ENCODE results near the gene CC2D2A. TPM values are rescaled to one million over a fixed set of nuclear protein-coding genes. Genes with fewer than 3 reads are reported as not detected.

The CC2D2A gene
- total RNA-seq, 1 experiment from 2014 or later = 13.0 TPM

- no peak for ATAC-seq
- no peak for DNase-seq (ENCODE audit: low read depth, low spot score)
- POLR2A ChIA-PET = interaction anchor here (0.6 kb wide), 1 partner anchor 12 kb away, joined by 3 read pairs; no protein-coding TSS in a partner anchor
These were observed 167.1 kb downstream of the CC2D2A start for GRCh38 chr4:15636818-15637217.

More at GRCh38 chr4:15636818-15637217, 167.1 kb downstream of the CC2D2A start:
- H3K9ac ChIP-seq (ENCODE audit: low read length) = no peak overlapping the region
- H3K9me2 ChIP-seq (ENCODE audit: insufficient read depth) = no peaks in the 10 kb centered on the region
- H3K27ac ChIP-seq (ENCODE audit: low read depth, low read length) = no peak overlapping the region
- H3K27me3 ChIP-seq (ENCODE audit: insufficient read depth, low read length) = no peaks in the 10 kb centered on the region
- no peaks in the 10 kb centered on the region for H3K4me1 ChIP-seq (ENCODE audit: control insufficient read depth in 1 of 2, insufficient read depth in 2 of 2, low read length in 2 of 2)
- no peak overlapping the region for H2AFZ ChIP-seq (ENCODE audit: low read depth, low read length, poor library complexity, severe bottlenecking)
- peaks cover 2 to 18% of the 10 kb centered on the region in 2 experiments; a peak in 2 of 4 replicates for H3K36me3 ChIP-seq (ENCODE audit: control insufficient read depth in 1 of 2, insufficient read depth in 2 of 2, low read length in 2 of 2)
- ChIA-PET CTCF (no interaction called here), RAD21 (ENCODE audit: low non-redundant PET in 1 of 2, low total read pairs in 2 of 2, uncharacterized antibody in 2 of 2, unreplicated experiment in 2 of 2) (no interaction called here)
- no peaks in the 10 kb centered on the region for H3K79me2 ChIP-seq (ENCODE audit: insufficient read depth, low read length)
- no peak overlapping the region for H3K4me3 ChIP-seq (replicated peaks in 1 of 2; ENCODE audit: low read depth in 1 of 2, low read length in 2 of 2)
- H3K4me2 ChIP-seq (ENCODE audit: low read length) = no peak overlapping the region
- no TSS peak for BruUV-seq (replicated peaks)
- no peak for TF ChIP-seq POLR2A (IDR thresholded peaks at IDR 0.05; ENCODE audit: borderline replicate concordance, extremely low read depth, insufficient read depth, insufficient read length)
- TF ChIP-seq RAD21 (IDR thresholded peaks at IDR 0.05; ENCODE audit: low read depth) = no peak
- TF ChIP-seq EZH2 (IDR thresholded peaks at IDR 0.05) = no peak
- no peak for TF ChIP-seq ZNF274 (IDR thresholded peaks at IDR 0.05; ENCODE audit: low read depth, low read length)
- no peak for TF ChIP-seq EGR1 (IDR thresholded peaks at IDR 0.05; ENCODE audit: low read depth)
- TF ChIP-seq JUND (IDR thresholded peaks at IDR 0.05) = no peak
- TF ChIP-seq, protein P1, sequence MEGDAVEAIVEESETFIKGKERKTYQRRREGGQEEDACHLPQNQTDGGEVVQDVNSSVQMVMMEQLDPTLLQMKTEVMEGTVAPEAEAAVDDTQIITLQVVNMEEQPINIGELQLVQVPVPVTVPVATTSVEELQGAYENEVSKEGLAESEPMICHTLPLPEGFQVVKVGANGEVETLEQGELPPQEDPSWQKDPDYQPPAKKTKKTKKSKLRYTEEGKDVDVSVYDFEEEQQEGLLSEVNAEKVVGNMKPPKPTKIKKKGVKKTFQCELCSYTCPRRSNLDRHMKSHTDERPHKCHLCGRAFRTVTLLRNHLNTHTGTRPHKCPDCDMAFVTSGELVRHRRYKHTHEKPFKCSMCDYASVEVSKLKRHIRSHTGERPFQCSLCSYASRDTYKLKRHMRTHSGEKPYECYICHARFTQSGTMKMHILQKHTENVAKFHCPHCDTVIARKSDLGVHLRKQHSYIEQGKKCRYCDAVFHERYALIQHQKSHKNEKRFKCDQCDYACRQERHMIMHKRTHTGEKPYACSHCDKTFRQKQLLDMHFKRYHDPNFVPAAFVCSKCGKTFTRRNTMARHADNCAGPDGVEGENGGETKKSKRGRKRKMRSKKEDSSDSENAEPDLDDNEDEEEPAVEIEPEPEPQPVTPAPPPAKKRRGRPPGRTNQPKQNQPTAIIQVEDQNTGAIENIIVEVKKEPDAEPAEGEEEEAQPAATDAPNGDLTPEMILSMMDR (IDR thresholded peaks at IDR 0.05 in 2 of 3, conservative IDR thresholded peaks at IDR 0.05 in 1 of 3; ENCODE audit: borderline replicate concordance in 1 of 3, insufficient read depth in 1 of 3, low read depth in 2 of 3, low read length in 2 of 3) = no peak
- TF ChIP-seq ATF3 (IDR thresholded peaks at IDR 0.05) = no peak
- TF ChIP-seq ELF1 (IDR thresholded peaks at IDR 0.05; ENCODE audit: borderline replicate concordance, low read depth) = no peak
- TF ChIP-seq EZH2phosphoT487 (IDR thresholded peaks at IDR 0.05; ENCODE audit: borderline replicate concordance) = no peak
- TF ChIP-seq, protein P2, sequence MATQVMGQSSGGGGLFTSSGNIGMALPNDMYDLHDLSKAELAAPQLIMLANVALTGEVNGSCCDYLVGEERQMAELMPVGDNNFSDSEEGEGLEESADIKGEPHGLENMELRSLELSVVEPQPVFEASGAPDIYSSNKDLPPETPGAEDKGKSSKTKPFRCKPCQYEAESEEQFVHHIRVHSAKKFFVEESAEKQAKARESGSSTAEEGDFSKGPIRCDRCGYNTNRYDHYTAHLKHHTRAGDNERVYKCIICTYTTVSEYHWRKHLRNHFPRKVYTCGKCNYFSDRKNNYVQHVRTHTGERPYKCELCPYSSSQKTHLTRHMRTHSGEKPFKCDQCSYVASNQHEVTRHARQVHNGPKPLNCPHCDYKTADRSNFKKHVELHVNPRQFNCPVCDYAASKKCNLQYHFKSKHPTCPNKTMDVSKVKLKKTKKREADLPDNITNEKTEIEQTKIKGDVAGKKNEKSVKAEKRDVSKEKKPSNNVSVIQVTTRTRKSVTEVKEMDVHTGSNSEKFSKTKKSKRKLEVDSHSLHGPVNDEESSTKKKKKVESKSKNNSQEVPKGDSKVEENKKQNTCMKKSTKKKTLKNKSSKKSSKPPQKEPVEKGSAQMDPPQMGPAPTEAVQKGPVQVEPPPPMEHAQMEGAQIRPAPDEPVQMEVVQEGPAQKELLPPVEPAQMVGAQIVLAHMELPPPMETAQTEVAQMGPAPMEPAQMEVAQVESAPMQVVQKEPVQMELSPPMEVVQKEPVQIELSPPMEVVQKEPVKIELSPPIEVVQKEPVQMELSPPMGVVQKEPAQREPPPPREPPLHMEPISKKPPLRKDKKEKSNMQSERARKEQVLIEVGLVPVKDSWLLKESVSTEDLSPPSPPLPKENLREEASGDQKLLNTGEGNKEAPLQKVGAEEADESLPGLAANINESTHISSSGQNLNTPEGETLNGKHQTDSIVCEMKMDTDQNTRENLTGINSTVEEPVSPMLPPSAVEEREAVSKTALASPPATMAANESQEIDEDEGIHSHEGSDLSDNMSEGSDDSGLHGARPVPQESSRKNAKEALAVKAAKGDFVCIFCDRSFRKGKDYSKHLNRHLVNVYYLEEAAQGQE (IDR thresholded peaks at IDR 0.05; ENCODE audit: low read depth) = no peak
- TF ChIP-seq CEBPB (IDR thresholded peaks at IDR 0.05; ENCODE audit: low read depth) = no peak
- no peak for TF ChIP-seq SP1 (IDR thresholded peaks at IDR 0.05; ENCODE audit: low read depth)
- no peak for TF ChIP-seq FOSL1 (IDR thresholded peaks at IDR 0.05; ENCODE audit: low read depth)
- TF ChIP-seq TCF7L2 (IDR thresholded peaks at IDR 0.05; ENCODE audit: borderline replicate concordance, extremely low read depth, insufficient read depth, insufficient read length) = no peak
- TF ChIP-seq, protein P3, sequence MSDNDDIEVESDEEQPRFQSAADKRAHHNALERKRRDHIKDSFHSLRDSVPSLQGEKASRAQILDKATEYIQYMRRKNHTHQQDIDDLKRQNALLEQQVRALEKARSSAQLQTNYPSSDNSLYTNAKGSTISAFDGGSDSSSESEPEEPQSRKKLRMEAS (IDR thresholded peaks at IDR 0.05) = no peak
- H3K9me3 ChIP-seq (ENCODE audit: control insufficient read depth in 1 of 2, insufficient read depth in 1 of 2, low read depth in 1 of 2, low read length in 2 of 2) = no peaks in the 10 kb centered on the region
- intact Hi-C loops (cut with micrococcal nuclease) = no loop called here
- no peaks in the 10 kb centered on the region; the same call in 1 of the 2 replicates for H4K20me1 ChIP-seq (ENCODE audit: insufficient read depth)
